SU-DHL-6 (cell line): Measurements from ENCODE around the gene GID4.

Source experiments
- H2AFZ ChIP-seq: fragments of 200-600 bp; sonication (generic); 2 replicates; pipeline ENCODE4 v1.6.1; 2014; ENCODE audit warnings: low read depth, mild to moderate bottlenecking, moderate library complexity, mixed read lengths, antibody characterized with exemption, low read length; ENCODE audit not compliant: severe bottlenecking
- H3F3A ChIP-seq: fragments of 200-600 bp; shearing (Covaris generic); 2 replicates; pipeline ENCODE4 v1.6.0; 2016; ENCODE audit warnings: antibody characterized with exemption, mild to moderate bottlenecking; ENCODE audit not compliant: insufficient read depth
- H3K27ac ChIP-seq: fragments of 200-600 bp; sonication (generic); 2 replicates; pipeline ENCODE4 v1.5.1; 2016; ENCODE audit warnings: low read depth, mild to moderate bottlenecking, low read length, moderate library complexity, mixed read lengths
- H3K27me3 ChIP-seq: fragments of 200-600 bp; sonication (generic), shearing (Covaris generic); 2 replicates; pipeline ENCODE4 v1.6.0; 2014; ENCODE audit warnings: mild to moderate bottlenecking, low read length
- H3K36me3 ChIP-seq: fragments of 200-600 bp; sonication (generic); 2 replicates; pipeline ENCODE4 v1.6.1; 2014; ENCODE audit warnings: mild to moderate bottlenecking, low read length, mixed read lengths
- H3K4me2 ChIP-seq: fragments of 300-600, 200-600 bp; shearing (Covaris generic), sonication (generic); 2 replicates; pipeline ENCODE4 v1.6.0; 2014; ENCODE audit warnings: low read length, low read depth, mild to moderate bottlenecking; ENCODE audit not compliant: poor library complexity, severe bottlenecking
- H3K4me3 ChIP-seq: fragments of 200-600 bp; sonication (generic); 2 replicates; pipeline ENCODE4 v1.5.1; 2014; ENCODE audit warnings: antibody characterized with exemption, low read length, mild to moderate bottlenecking, mixed read lengths; ENCODE audit not compliant: insufficient read depth, poor library complexity, severe bottlenecking
- H3K79me2 ChIP-seq: fragments of 200-600 bp; sonication (generic); 2 replicates; pipeline ENCODE4 v1.6.1; 2014; ENCODE audit warnings: mild to moderate bottlenecking, low read length, moderate library complexity; ENCODE audit not compliant: insufficient read depth
- H3K9ac ChIP-seq: fragments of 200-600 bp; sonication (generic); 2 replicates; pipeline ENCODE4 v1.7.0; 2014; ENCODE audit warnings: mild to moderate bottlenecking, low read length
- H3K9me2 ChIP-seq: fragments of 200-600 bp; sonication (generic); replicated peaks from 2 replicates; pipeline ENCODE4 v1.6.1; 2014; ENCODE audit warnings: low read length; ENCODE audit not compliant: insufficient read depth
- H3K9me3 ChIP-seq: fragments of 200-600 bp; sonication (generic); 2 replicates; pipeline ENCODE4 v1.6.1; 2014; ENCODE audit warnings: low read length, mixed read lengths; ENCODE audit not compliant: insufficient read depth
- H4K20me1 ChIP-seq: fragments of 200-600 bp; sonication (generic); 2 replicates; pipeline ENCODE4 v1.6.1; 2014; ENCODE audit warnings: low read depth, mild to moderate bottlenecking, antibody characterized with exemption, low read length, moderate library complexity, mixed read lengths
- EZH2phosphoT487 ChIP-seq: fragments of 200-600 bp; sonication (generic), shearing (Covaris generic); conservative IDR thresholded peaks from 2 replicates; pipeline ENCODE4 v1.6.1; 2018; ENCODE audit warnings: mild to moderate bottlenecking, antibody characterized with exemption, low read length, moderate library complexity, mixed read lengths
- TF ChIP-seq, protein P1 (sequence below): fragments of 200-600 bp; sonication (generic); IDR thresholded peaks from one replicate; pipeline ENCODE4 v1.5.1; 2017; ENCODE audit warnings: antibody characterized with exemption, mild to moderate bottlenecking, low read length, moderate library complexity; ENCODE audit not compliant: insufficient read depth, poor library complexity, severe bottlenecking

Gene GID4

GRCh38 chr17:18006495-18007239 lies 32.5 kb upstream of the GID4 start:
- Histone ChIP-seq H3K36me3 (no peaks in the 10 kb centered on the region), H3K79me2 (no peaks in the 10 kb centered on the region), H3K4me3 (no peak overlapping the region), H2AFZ (no peak overlapping the region), H3K9me2 (no peaks in the 10 kb centered on the region), H3K9ac (no peak overlapping the region), H4K20me1 (no peaks in the 10 kb centered on the region), H3K27me3 (no peaks in the 10 kb centered on the region), H3K4me2 (no peak overlapping the region), H3K27ac (no peak overlapping the region), H3F3A (no peaks in the 10 kb centered on the region), H3K9me3 (no peaks in the 10 kb centered on the region)
- TF ChIP-seq, protein P1, sequence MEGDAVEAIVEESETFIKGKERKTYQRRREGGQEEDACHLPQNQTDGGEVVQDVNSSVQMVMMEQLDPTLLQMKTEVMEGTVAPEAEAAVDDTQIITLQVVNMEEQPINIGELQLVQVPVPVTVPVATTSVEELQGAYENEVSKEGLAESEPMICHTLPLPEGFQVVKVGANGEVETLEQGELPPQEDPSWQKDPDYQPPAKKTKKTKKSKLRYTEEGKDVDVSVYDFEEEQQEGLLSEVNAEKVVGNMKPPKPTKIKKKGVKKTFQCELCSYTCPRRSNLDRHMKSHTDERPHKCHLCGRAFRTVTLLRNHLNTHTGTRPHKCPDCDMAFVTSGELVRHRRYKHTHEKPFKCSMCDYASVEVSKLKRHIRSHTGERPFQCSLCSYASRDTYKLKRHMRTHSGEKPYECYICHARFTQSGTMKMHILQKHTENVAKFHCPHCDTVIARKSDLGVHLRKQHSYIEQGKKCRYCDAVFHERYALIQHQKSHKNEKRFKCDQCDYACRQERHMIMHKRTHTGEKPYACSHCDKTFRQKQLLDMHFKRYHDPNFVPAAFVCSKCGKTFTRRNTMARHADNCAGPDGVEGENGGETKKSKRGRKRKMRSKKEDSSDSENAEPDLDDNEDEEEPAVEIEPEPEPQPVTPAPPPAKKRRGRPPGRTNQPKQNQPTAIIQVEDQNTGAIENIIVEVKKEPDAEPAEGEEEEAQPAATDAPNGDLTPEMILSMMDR = no peak
- no peak for TF ChIP-seq EZH2phosphoT487

- no peaks in the 10 kb centered on the region for H3K36me3 ChIP-seq
- no peak overlapping the region for H3K27ac ChIP-seq
- H3K27me3 ChIP-seq = no peaks in the 10 kb centered on the region
- TF ChIP-seq, protein P1 = no peak
- TF ChIP-seq EZH2phosphoT487 = no peak
- H3K79me2 ChIP-seq = no peaks in the 10 kb centered on the region
- no peak overlapping the region for H2AFZ ChIP-seq
- H3F3A ChIP-seq = no peaks in the 10 kb centered on the region
- no peak overlapping the region for H3K4me2 ChIP-seq
- H3K4me3 ChIP-seq = no peak overlapping the region
- H4K20me1 ChIP-seq = no peaks in the 10 kb centered on the region
- no peaks in the 10 kb centered on the region for H3K9me3 ChIP-seq
- no peak overlapping the region for H3K9ac ChIP-seq
- H3K9me2 ChIP-seq = no peaks in the 10 kb centered on the region
These were observed 30.5 kb upstream of the GID4 start for GRCh38 chr17:18008496-18009268.

GRCh38 chr17:18009609-18010420 lies 29.4 kb upstream of the GID4 start:
- H3K27ac ChIP-seq = no peak overlapping the region
- no peak overlapping the region for H3K4me3 ChIP-seq
- H3K9me3 ChIP-seq = no peaks in the 10 kb centered on the region
- no peaks in the 10 kb centered on the region for H4K20me1 ChIP-seq
- no peaks in the 10 kb centered on the region for H3K9me2 ChIP-seq
- no peak overlapping the region for H3K9ac ChIP-seq
- TF ChIP-seq EZH2phosphoT487 = no peak
- TF ChIP-seq, protein P1 = no peak
- no peaks in the 10 kb centered on the region for H3K36me3 ChIP-seq
- no peaks in the 10 kb centered on the region for H3K27me3 ChIP-seq
- no peak overlapping the region for H2AFZ ChIP-seq
- H3F3A ChIP-seq = no peaks in the 10 kb centered on the region
- no peak overlapping the region for H3K4me2 ChIP-seq
- H3K79me2 ChIP-seq = no peaks in the 10 kb centered on the region
